IMR-90 (cell line): Measurements from ENCODE around the gene C1orf105. TPM values are rescaled to one million over a fixed set of nuclear protein-coding genes. Genes with fewer than 3 reads are reported as not detected.

Experiments used
- ATAC-seq: fragments of 200-7000 bp; cut with Tn5 transposase; 2 replicates; pipeline ENCODE4 v1.9.1; 2020; ENCODE audit warnings: low read depth, mild to moderate bottlenecking, moderate library complexity
- BruUV-seq: library from RNA; stranded (reverse); fragments of 400-500 nt; replicated peaks from 2 replicates; lab custom pipeline; 2021; lab: Mats Ljungman, UMichigan
- CTCF ChIA-PET: fragments of 300-600 bp; formaldehyde crosslinking; extraction: SDS; loops from one replicate; lab custom pipeline; 2021; ENCODE audit warnings: antibody characterized with exemption; lab: Yijun Ruan, JAX
- POLR2A ChIA-PET: fragments of 300-600 bp; sonication (Branson Sonifier 250); formaldehyde crosslinking; loops from one replicate; lab custom pipeline; 2022; ENCODE audit warnings: antibody characterized with exemption; ENCODE audit not compliant: unreplicated experiment; lab: Charles Lee
- DNase-seq: peaks from one replicate; pipeline ENCODE4 v3.0.0; 2013
- H2AFZ ChIP-seq: replicated peaks from 2 replicates; pipeline ENCODE3; 2013; ENCODE audit warnings: low read length, mild to moderate bottlenecking; ENCODE audit not compliant: poor library complexity
- H2AK5ac ChIP-seq: 2 replicates; pipeline ENCODE4 v1.6.1; 2013; ENCODE audit warnings: low read depth, low read length, inconsistent platforms
- H2AK9ac ChIP-seq: replicated peaks from 2 replicates; pipeline ENCODE3; 2013; ENCODE audit warnings: mild to moderate bottlenecking, low read depth, low read length, moderate library complexity; ENCODE audit not compliant: poor library complexity
- H2BK120ac ChIP-seq: 2 replicates; pipeline ENCODE4 v1.6.1; 2013; ENCODE audit warnings: low read depth, low read length, inconsistent platforms
- H2BK15ac ChIP-seq: 3 replicates; pipeline ENCODE4 v1.6.1; 2013; ENCODE audit warnings: low read depth, low read length, inconsistent platforms
- H2BK20ac ChIP-seq: 2 replicates; pipeline ENCODE4 v1.6.1; 2013; ENCODE audit warnings: low read depth, mild to moderate bottlenecking, inconsistent platforms, low read length, moderate library complexity
- H2BK5ac ChIP-seq: 2 replicates; pipeline ENCODE4 v1.6.1; 2013; ENCODE audit warnings: mild to moderate bottlenecking, low read depth, low read length, inconsistent platforms; ENCODE audit not compliant: poor library complexity, severe bottlenecking
- H3K14ac ChIP-seq: replicated peaks from 2 replicates; pipeline ENCODE4 v1.6.1; 2013; ENCODE audit warnings: low read depth, low read length, inconsistent platforms
- H3K18ac ChIP-seq: 2 replicates; pipeline ENCODE4 v1.6.1; 2013; ENCODE audit warnings: low read depth, low read length, control low read depth
- H3K23ac ChIP-seq: 2 replicates; pipeline ENCODE4 v1.6.1; 2013; ENCODE audit warnings: low read depth, low read length, inconsistent platforms
- H3K27ac ChIP-seq: 2 replicates; pipeline ENCODE4 v1.5.1; 2013; ENCODE audit warnings: mild to moderate bottlenecking, control low read depth, low read length; ENCODE audit not compliant: insufficient read depth
- H3K27me3 ChIP-seq: 2 replicates; pipeline ENCODE4 v1.6.1; 2013; ENCODE audit warnings: low read length; ENCODE audit not compliant: control insufficient read depth, insufficient read depth
- H3K36me3 ChIP-seq: 2 replicates; pipeline ENCODE4 v1.6.1; 2013; ENCODE audit warnings: low read length, mixed read lengths; ENCODE audit not compliant: control insufficient read depth, insufficient read depth
- H3K4ac ChIP-seq: 2 replicates; pipeline ENCODE4 v1.6.1; 2013; ENCODE audit warnings: low read depth, low read length, inconsistent platforms
- H3K4me1 ChIP-seq: 2 replicates; pipeline ENCODE4 v1.6.1; 2013; ENCODE audit warnings: low read length, mixed read lengths; ENCODE audit not compliant: control insufficient read depth, insufficient read depth
- H3K4me2 ChIP-seq: 2 replicates; pipeline ENCODE4 v1.6.1; 2013; ENCODE audit warnings: low read depth, mild to moderate bottlenecking, control low read depth, low read length, moderate library complexity
- H3K4me3 ChIP-seq: 2 replicates; pipeline ENCODE4 v1.5.1; 2013; ENCODE audit warnings: low read depth, mild to moderate bottlenecking, control low read depth, low read length, moderate library complexity; ENCODE audit not compliant: insufficient read depth
- H3K56ac ChIP-seq: 2 replicates; pipeline ENCODE4 v1.6.1; 2013; ENCODE audit warnings: low read length, inconsistent platforms; ENCODE audit not compliant: insufficient read depth; ENCODE audit errors: extremely low read depth
- H3K79me1 ChIP-seq, 2 experiments: 2 replicates each; pipeline ENCODE4 v1.6.1; 2013; ENCODE audit warnings: low read length in 2 of 2, inconsistent platforms in 1 of 2, low read depth in 1 of 2
- H3K9ac ChIP-seq: 2 replicates; pipeline ENCODE4 v1.6.1; 2013; ENCODE audit warnings: low read depth, low read length, control low read depth
- H3K9me1 ChIP-seq: 2 replicates; pipeline ENCODE4 v1.6.1; 2013; ENCODE audit warnings: low read length, inconsistent platforms; ENCODE audit not compliant: insufficient read depth
- H3K9me3 ChIP-seq: 2 replicates; pipeline ENCODE4 v1.6.1; 2013; ENCODE audit warnings: low read length; ENCODE audit not compliant: control insufficient read depth, insufficient read depth
- H4K20me1 ChIP-seq: 2 replicates; pipeline ENCODE4 v1.6.1; 2013; ENCODE audit warnings: low read length, inconsistent platforms; ENCODE audit not compliant: insufficient read depth
- H4K5ac ChIP-seq: 2 replicates; pipeline ENCODE4 v1.6.1; 2013; ENCODE audit warnings: mild to moderate bottlenecking, low read depth, low read length, control low read depth
- H4K8ac ChIP-seq, 2 experiments: 2 replicates each; pipeline ENCODE4 v1.6.1; 2013; ENCODE audit warnings: low read depth in 2 of 2, low read length in 2 of 2, control low read depth in 1 of 2, inconsistent platforms in 1 of 2
- H4K91ac ChIP-seq: 2 replicates; pipeline ENCODE4 v1.6.1; 2013; ENCODE audit warnings: low read depth, low read length, inconsistent platforms; ENCODE audit not compliant: insufficient read depth
- BHLHE40 ChIP-seq: fragments of 150-350 bp; IDR thresholded peaks from 2 replicates; pipeline ENCODE4 v1.6.1; 2016; ENCODE audit warnings: mild to moderate bottlenecking, low read depth, low read length
- CEBPB ChIP-seq: IDR thresholded peaks from 2 replicates; pipeline ENCODE4 v1.6.1; 2012; ENCODE audit warnings: low read depth, low read length, improper control_type of control experiment
- CHD1 ChIP-seq: IDR thresholded peaks from 2 replicates; pipeline ENCODE4 v1.6.1; 2012; ENCODE audit warnings: low read depth, low read length, improper control_type of control experiment
- CTCF ChIP-seq: conservative IDR thresholded peaks from 2 replicates; pipeline ENCODE4 v1.5.1; 2012; ENCODE audit warnings: mild to moderate bottlenecking, low read depth, low read length, improper control_type of control experiment
- ELK1 ChIP-seq: fragments of 150-350 bp; IDR thresholded peaks from 2 replicates; pipeline ENCODE4 v1.6.1; 2016; ENCODE audit warnings: low read depth, mild to moderate bottlenecking, low read length, moderate library complexity, borderline replicate concordance
- FOS ChIP-seq: fragments of 150-350 bp; IDR thresholded peaks from 2 replicates; pipeline ENCODE4 v1.6.1; 2016; ENCODE audit warnings: low read depth, low read length
- MAFK ChIP-seq: IDR thresholded peaks from 2 replicates; pipeline ENCODE4 v1.6.1; 2012; ENCODE audit warnings: low read depth, low read length, improper control_type of control experiment
- MAZ ChIP-seq: IDR thresholded peaks from 2 replicates; pipeline ENCODE4 v1.6.1; 2012; ENCODE audit warnings: low read depth, mild to moderate bottlenecking, low read length, improper control_type of control experiment, moderate library complexity, borderline replicate concordance
- MXI1 ChIP-seq: IDR thresholded peaks from 2 replicates; pipeline ENCODE4 v1.6.1; 2012; ENCODE audit warnings: low read depth, mild to moderate bottlenecking, low read length, moderate library complexity, borderline replicate concordance
- NFE2L2 ChIP-seq: fragments of 150-350 bp; IDR thresholded peaks from 2 replicates; pipeline ENCODE4 v1.6.1; 2016; ENCODE audit warnings: low read depth, mild to moderate bottlenecking, low read length
- POLR2A ChIP-seq: IDR thresholded peaks from 2 replicates; pipeline ENCODE4 v1.6.1; 2012; ENCODE audit warnings: mild to moderate bottlenecking, low read depth, low read length
- RAD21 ChIP-seq: IDR thresholded peaks from 2 replicates; pipeline ENCODE4 v1.6.1; 2012; ENCODE audit warnings: low read length, improper control_type of control experiment
- RCOR1 ChIP-seq: IDR thresholded peaks from 2 replicates; pipeline ENCODE4 v1.6.1; 2012; ENCODE audit warnings: mild to moderate bottlenecking, low read length, improper control_type of control experiment; ENCODE audit not compliant: insufficient replicate concordance
- RFX5 ChIP-seq: IDR thresholded peaks from 2 replicates; pipeline ENCODE4 v1.8.0; 2012; ENCODE audit warnings: low read depth, mild to moderate bottlenecking, low read length, moderate library complexity
- SMC3 ChIP-seq: fragments of 150-350 bp; IDR thresholded peaks from 2 replicates; pipeline ENCODE4 v1.6.1; 2016; ENCODE audit warnings: low read depth, mild to moderate bottlenecking, antibody characterized with exemption, low read length, moderate library complexity
- WGBS, 2 experiments: methylation state at CpG; one replicate each; pipeline versions ENCODE4 v1.1.5 to v1.1.7; 2013; ENCODE audit warnings: missing lambda C conversion rate in 2 of 2; ENCODE audit not compliant: insufficient read length in 1 of 2; ENCODE audit errors: extremely low coverage in 2 of 2; 5-methylcytosine and 5-hydroxymethylcytosine counted together
- dilution Hi-C: fragments of 300-500 bp; cut with HindIII; formaldehyde crosslinking; loops from one replicate; pipeline ENCODE4 v1.14.3; 2018; ENCODE audit warnings: low sequenced_read_pairs; ENCODE audit not compliant: unreplicated experiment
- in situ Hi-C: fragments of 300-500 bp; cut with MboI; formaldehyde crosslinking; loops from 3 replicates; pipeline ENCODE4 v1.14.3; 2019; ENCODE audit warnings: low sequenced_read_pairs, inconsistent platforms, mixed read lengths
- intact Hi-C: fragments of 100-400 bp; cut with micrococcal nuclease; formaldehyde crosslinking; loops from 2 replicates; pipeline ENCODE4 v1.10.0; 2022
- polyA plus RNA-seq, 3 experiments: library from polyadenylated mRNA; depleted of rRNA; stranded (reverse); fragments of >200 nt; gene quantifications; 2 replicates each; pipeline ENCODE4 v1.2.3, GENCODE V29; 2012; ENCODE audit warnings: low replicate concordance in 1 of 3
- total RNA-seq: library from RNA; depleted of rRNA; stranded (reverse); fragments of >200 nt; gene quantifications from 2 replicates; pipeline ENCODE4 v1.2.3, GENCODE V29; 2012
- TF ChIP-seq, protein P1 (sequence below): fragments of 150-350 bp; IDR thresholded peaks from 2 replicates; pipeline ENCODE4 v1.6.1; 2017; ENCODE audit warnings: mild to moderate bottlenecking, antibody characterized with exemption, low read length, low read depth

The C1orf105 gene
- total and polyA plus RNA-seq, 2 of the 4 experiments (the other 2 are of a cell fraction), result not detected

DNA sequence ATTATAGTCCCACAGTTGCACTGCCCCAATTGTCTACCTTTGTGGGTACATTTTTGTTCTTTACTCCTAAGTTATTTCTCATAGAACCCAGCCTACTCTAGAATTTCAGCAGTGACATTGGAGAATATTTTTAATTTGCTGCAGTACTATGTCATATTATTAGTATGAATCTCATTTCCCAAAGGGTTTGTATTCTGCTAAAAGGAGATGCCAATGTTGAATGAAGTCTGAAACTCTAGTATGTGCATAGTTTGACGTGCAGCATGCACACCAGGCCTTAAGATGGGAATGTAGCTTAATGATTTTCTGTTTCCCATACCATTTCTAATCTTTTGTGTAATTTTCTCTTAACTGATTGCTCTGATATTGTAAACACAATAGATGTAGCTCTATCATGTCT, 10.5 kb upstream of the C1orf105 start:
- Histone ChIP-seq H3K27ac (no peak overlapping the region), H4K20me1 (no peaks in the 10 kb centered on the region), H4K5ac (no peak overlapping the region), H2BK15ac (no peak overlapping the region), H3K36me3 (no peaks in the 10 kb centered on the region), H3K27me3 (no peaks in the 10 kb centered on the region), H3K18ac (no peak overlapping the region), H2BK120ac (no peak overlapping the region), H3K56ac (no peak overlapping the region), H4K8ac (no peak overlapping the region), H2AK5ac (no peak overlapping the region), H3K4me3 (no peak overlapping the region), H3K4me2 (no peak overlapping the region), H3K79me1 (no peaks in the 10 kb centered on the region), H3K23ac (no peak overlapping the region), H2BK20ac (no peak overlapping the region), H3K4ac (no peak overlapping the region), H3K9me1 (no peaks in the 10 kb centered on the region), H2BK5ac (no peak overlapping the region), H2AK9ac (no peak overlapping the region), H3K14ac (no peak overlapping the region), H3K4me1 (no peaks in the 10 kb centered on the region), H3K9ac (no peak overlapping the region), H3K9me3 (no peaks in the 10 kb centered on the region), H2AFZ (no peak overlapping the region), H4K91ac (no peak overlapping the region)
- TF ChIP-seq RFX5 (no peak), SMC3 (no peak), MAZ (no peak), NFE2L2 (no peak), ELK1 (no peak), CEBPB (no peak), BHLHE40 (no peak), MXI1 (no peak), RAD21 (no peak), CTCF (no peak), RCOR1 (no peak), MAFK (no peak), FOS (no peak), POLR2A (no peak), CHD1 (no peak)
- TF ChIP-seq, protein P1, sequence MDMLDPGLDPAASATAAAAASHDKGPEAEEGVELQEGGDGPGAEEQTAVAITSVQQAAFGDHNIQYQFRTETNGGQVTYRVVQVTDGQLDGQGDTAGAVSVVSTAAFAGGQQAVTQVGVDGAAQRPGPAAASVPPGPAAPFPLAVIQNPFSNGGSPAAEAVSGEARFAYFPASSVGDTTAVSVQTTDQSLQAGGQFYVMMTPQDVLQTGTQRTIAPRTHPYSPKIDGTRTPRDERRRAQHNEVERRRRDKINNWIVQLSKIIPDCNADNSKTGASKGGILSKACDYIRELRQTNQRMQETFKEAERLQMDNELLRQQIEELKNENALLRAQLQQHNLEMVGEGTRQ, result no peak
- intact Hi-C loops, result no loop called here
- ATAC-seq, result no peak
- no TSS peak for BruUV-seq
- dilution Hi-C loops, result no loop called here
- CTCF ChIA-PET, result no interaction called here
- in situ Hi-C loops, result loop anchor here (25.0 kb wide), 1 partner anchor 598 kb away; no protein-coding TSS in a partner anchor
- WGBS, 2 experiments, result no CpG with 5 or more reads among the region's 1 CpG
- POLR2A ChIA-PET, result no interaction called here
- no peak for DNase-seq
